ENCODE data around the gene ASF1B. TPM values are rescaled to one million over a fixed set of nuclear protein-coding genes. Genes with fewer than 3 reads are reported as not detected.

Gene ASF1B
- total RNA-seq, 1 experiment from 2014 or later, result 13.2 TPM

Other genes starting within 250 kb of the ASF1B start
- gene BRME1, start 230.5 kb downstream of the ASF1B start, total RNA-seq (2014; rRNA removed; shearing (Covaris generic)), result 0.50 TPM in 1 of 2 replicates, not detected in the other
- 13.8 and 15.5 TPM in 2 replicates for gene CC2D1A, start 230.4 kb downstream of the ASF1B start, total RNA-seq (2014; rRNA removed; shearing (Covaris generic))
- not detected in 2 replicates for gene PODNL1, start 198.2 kb downstream of the ASF1B start, total RNA-seq (2014; rRNA removed; shearing (Covaris generic))
- gene DCAF15, start 184.1 kb downstream of the ASF1B start, total RNA-seq (2014; rRNA removed; shearing (Covaris generic)), result 11.6 and 16.8 TPM in 2 replicates
- gene RFX1, start 130.3 kb downstream of the ASF1B start, total RNA-seq (2014; rRNA removed; shearing (Covaris generic)), result 2.0 and 2.1 TPM in 2 replicates
- gene RLN3, start 108.4 kb downstream of the ASF1B start, total RNA-seq (2014; rRNA removed; shearing (Covaris generic)), result not detected in 2 replicates
- 5.1 and 5.6 TPM in 2 replicates for gene IL27RA, start 104.8 kb downstream of the ASF1B start, total RNA-seq (2014; rRNA removed; shearing (Covaris generic))
- gene PALM3, start 74.5 kb downstream of the ASF1B start, total RNA-seq (2014; rRNA removed; shearing (Covaris generic)), result not detected in 2 replicates
- gene MISP3, start 63.8 kb downstream of the ASF1B start, total RNA-seq (2014; rRNA removed; shearing (Covaris generic)), result 2.6 and 4.0 TPM in 2 replicates
- not detected in 2 replicates for gene C19orf67, start 50.8 kb downstream of the ASF1B start, total RNA-seq (2014; rRNA removed; shearing (Covaris generic))
- gene SAMD1, start 45.8 kb downstream of the ASF1B start, total RNA-seq (2014; rRNA removed; shearing (Covaris generic)), result 26.3 and 29.5 TPM in 2 replicates
- gene PRKACA, start 18.8 kb downstream of the ASF1B start, total RNA-seq (2014; rRNA removed; shearing (Covaris generic)), result 14.4 and 16.5 TPM in 2 replicates
- gene ADGRL1, start 69.6 kb upstream of the ASF1B start, total RNA-seq (2014; rRNA removed; shearing (Covaris generic)), result 5.8 and 6.2 TPM in 2 replicates
- 38.0 and 40.4 TPM in 2 replicates for gene ADGRE5, start 244.9 kb upstream of the ASF1B start, total RNA-seq (2014; rRNA removed; shearing (Covaris generic))

Data from NCI-H460 (cell line).